GM12891 (cell line): ENCODE results near the gene SEC22C.

Experiments used
- PAX5 ChIP-seq: IDR thresholded peaks from 2 replicates; pipeline ENCODE4 v1.6.1; 2011; ENCODE audit warnings: low read length, moderate library complexity, mild to moderate bottlenecking; ENCODE audit not compliant: insufficient read depth, severe bottlenecking
- POLR2A ChIP-seq: IDR thresholded peaks from 2 replicates; pipeline ENCODE4 v1.6.1; 2011; ENCODE audit warnings: low read depth, low read length, control low read depth
- POLR2AphosphoS5 ChIP-seq: IDR thresholded peaks from 2 replicates; pipeline ENCODE4 v1.6.1; 2011; ENCODE audit warnings: low read depth, low read length, control low read depth
- SPI1 ChIP-seq: IDR thresholded peaks from 2 replicates; pipeline ENCODE4 v1.6.1; 2011; ENCODE audit warnings: low read depth, low read length, control low read depth
- TAF1 ChIP-seq: IDR thresholded peaks from 2 replicates; pipeline ENCODE4 v1.6.1; 2011; ENCODE audit warnings: low read depth, low read length, control low read depth

- TF ChIP-seq POLR2A, result no peak
- TF ChIP-seq POLR2AphosphoS5, result no peak
- no peak for TF ChIP-seq SPI1
- no peak for TF ChIP-seq TAF1
- no peak for TF ChIP-seq PAX5
These were observed 31.5 kb downstream of the SEC22C start for GRCh38 chr3:42550250-42550649.
